ENCODE results near the gene REL. TPM values are rescaled to one million over a fixed set of nuclear protein-coding genes. Genes with fewer than 3 reads are reported as not detected.

Gene REL
- total RNA-seq, 1 experiment from 2014 or later = 10.0 TPM

- no peak overlapping the region for H3K27ac ChIP-seq (ENCODE audit: low read length)
- ChIA-PET POLR2A (interaction anchor here (0.6 to 0.7 kb wide), 2 partner anchors 18 to 158 kb away, joined by 3 read pairs; no protein-coding TSS in a partner anchor), CTCF (no interaction called here)
- no TSS peak for BruUV-seq (replicated peaks)
- H3K9me3 ChIP-seq (ENCODE audit: control insufficient read depth, insufficient read depth, low read depth, low read length) = no peaks in the 10 kb centered on the region
- no peaks in the 10 kb centered on the region for H3K27me3 ChIP-seq (ENCODE audit: control insufficient read depth, insufficient read depth, low read length)
- H3K4me3 ChIP-seq (ENCODE audit: low read depth in 2 of 2, low read length in 2 of 2) = no peak overlapping the region
- no peak for ATAC-seq
- no peak for DNase-seq (ENCODE audit: low read depth, low spot score)
- H3K4me1 ChIP-seq (ENCODE audit: control insufficient read depth, insufficient read depth, low read length) = no peaks in the 10 kb centered on the region
- H3K36me3 ChIP-seq (ENCODE audit: control insufficient read depth, insufficient read depth, low read length) = no peaks in the 10 kb centered on the region
- TF ChIP-seq POLR2AphosphoS5 (IDR thresholded peaks at IDR 0.05; ENCODE audit: low read depth, low read length) (no peak), TCF7L2 (IDR thresholded peaks at IDR 0.05; ENCODE audit: low read depth, low read length) (no peak)
- in situ Hi-C loops (cut with HindIII; ENCODE audit: low pct_unique_long_range_greater_than_20kb, low sequenced_read_pairs) (no loop called here), intact Hi-C loops (cut with micrococcal nuclease; ENCODE audit: unreplicated experiment) (no loop called here)
Measured at GRCh38 chr2:60966507-60967405, 85.4 kb downstream of the REL start.

- ChIA-PET CTCF (no interaction called here), POLR2A (no interaction called here)
- Histone ChIP-seq H3K36me3 (ENCODE audit: control insufficient read depth, insufficient read depth, low read length) (no peaks in the 10 kb centered on the region), H3K27me3 (ENCODE audit: control insufficient read depth, insufficient read depth, low read length) (no peaks in the 10 kb centered on the region), H3K4me1 (ENCODE audit: control insufficient read depth, insufficient read depth, low read length) (no peaks in the 10 kb centered on the region), H3K9me3 (ENCODE audit: control insufficient read depth, insufficient read depth, low read depth, low read length) (no peaks in the 10 kb centered on the region), H3K27ac (ENCODE audit: low read length) (no peak overlapping the region), H3K4me3 (ENCODE audit: low read depth in 2 of 2, low read length in 2 of 2) (no peak overlapping the region)
- BruUV-seq (replicated peaks) = no TSS peak
- in situ Hi-C loops (cut with HindIII; ENCODE audit: low pct_unique_long_range_greater_than_20kb, low sequenced_read_pairs) = no loop called here
- no peak for DNase-seq (ENCODE audit: low read depth, low spot score)
- intact Hi-C loops (cut with micrococcal nuclease; ENCODE audit: unreplicated experiment) = no loop called here
- TF ChIP-seq REST (IDR thresholded peaks at IDR 0.05; ENCODE audit: insufficient read depth in 1 of 2, low read depth in 2 of 2, low read length in 1 of 2) (no peak), TCF7L2 (IDR thresholded peaks at IDR 0.05; ENCODE audit: low read depth, low read length) (no peak), POLR2AphosphoS5 (IDR thresholded peaks at IDR 0.05; ENCODE audit: low read depth, low read length) (no peak), SIN3A (IDR thresholded peaks at IDR 0.05; ENCODE audit: borderline replicate concordance, insufficient read depth, low read depth, low read length) (no peak)
- TF ChIP-seq, protein P1, sequence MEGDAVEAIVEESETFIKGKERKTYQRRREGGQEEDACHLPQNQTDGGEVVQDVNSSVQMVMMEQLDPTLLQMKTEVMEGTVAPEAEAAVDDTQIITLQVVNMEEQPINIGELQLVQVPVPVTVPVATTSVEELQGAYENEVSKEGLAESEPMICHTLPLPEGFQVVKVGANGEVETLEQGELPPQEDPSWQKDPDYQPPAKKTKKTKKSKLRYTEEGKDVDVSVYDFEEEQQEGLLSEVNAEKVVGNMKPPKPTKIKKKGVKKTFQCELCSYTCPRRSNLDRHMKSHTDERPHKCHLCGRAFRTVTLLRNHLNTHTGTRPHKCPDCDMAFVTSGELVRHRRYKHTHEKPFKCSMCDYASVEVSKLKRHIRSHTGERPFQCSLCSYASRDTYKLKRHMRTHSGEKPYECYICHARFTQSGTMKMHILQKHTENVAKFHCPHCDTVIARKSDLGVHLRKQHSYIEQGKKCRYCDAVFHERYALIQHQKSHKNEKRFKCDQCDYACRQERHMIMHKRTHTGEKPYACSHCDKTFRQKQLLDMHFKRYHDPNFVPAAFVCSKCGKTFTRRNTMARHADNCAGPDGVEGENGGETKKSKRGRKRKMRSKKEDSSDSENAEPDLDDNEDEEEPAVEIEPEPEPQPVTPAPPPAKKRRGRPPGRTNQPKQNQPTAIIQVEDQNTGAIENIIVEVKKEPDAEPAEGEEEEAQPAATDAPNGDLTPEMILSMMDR (IDR thresholded peaks at IDR 0.05) = no peak
- peak; percentile 56; the same call in 1 of the 2 replicates for ATAC-seq
Measured at GRCh38 chr2:60972889-60973656, 91.7 kb downstream of the REL start.
